HEK293 (cell line): ENCODE data around the gene OR4D6.

Experiments
- CTCF ChIA-PET: fragments of 350-600 bp; formaldehyde crosslinking; extraction: SDS; loops from one replicate; lab custom pipeline; 2021; ENCODE audit warnings: antibody characterized with exemption; lab: Yijun Ruan, JAX
- POLR2A ChIA-PET: fragments of 300-600 bp; formaldehyde crosslinking; extraction: SDS; loops from one replicate; lab custom pipeline; 2020; ENCODE audit warnings: antibody characterized with exemption, inconsistent platforms; lab: Yijun Ruan, JAX
- H3K27ac ChIP-seq: fragments of 200-500 bp; sonication (Bioruptor generic); 2 replicates; pipeline ENCODE4 v1.5.1; 2014; ENCODE audit warnings: low read depth, low read length, control low read depth, inconsistent platforms; ENCODE audit errors: extremely low read depth
- H3K36me3 ChIP-seq, 2 experiments: fragments of 200-500 bp in 1 of 2; sonication (Bioruptor generic) in 1 of 2; 1 replicate in 1 of 2; 2 replicates in 1 of 2; pipeline ENCODE4 v1.5.1; 2014 to 2017; ENCODE audit warnings: inconsistent platforms in 2 of 2, low read length in 2 of 2; ENCODE audit not compliant: control insufficient read depth in 2 of 2, insufficient read depth in 1 of 2
- H3K4me1 ChIP-seq: fragments of 200-500 bp; sonication (Bioruptor generic); 2 replicates; pipeline ENCODE4 v1.5.1; 2014; ENCODE audit warnings: mild to moderate bottlenecking, low read length, inconsistent platforms; ENCODE audit not compliant: control insufficient read depth, insufficient read depth
- H3K4me3 ChIP-seq: 2 replicates; pipeline ENCODE4 v1.5.1; 2011; ENCODE audit warnings: low read depth, mild to moderate bottlenecking, control low read depth, low read length, moderate library complexity
- H3K9me3 ChIP-seq: fragments of 200-500 bp; sonication (Bioruptor generic); 2 replicates; pipeline ENCODE4 v1.5.1; 2014; ENCODE audit warnings: low read depth, low read length, inconsistent platforms; ENCODE audit not compliant: control insufficient read depth, insufficient read depth
- BCL11A ChIP-seq: fragments of 450-650 bp; formaldehyde crosslinking; IDR thresholded peaks from 2 replicates; pipeline ENCODE4 v1.5.1; 2016; ENCODE audit warnings: low read depth, missing biosample characterization, missing genetic modification characterization
- BCL11B ChIP-seq: fragments of 450-650 bp; formaldehyde crosslinking; IDR thresholded peaks from 2 replicates; pipeline ENCODE4 v1.5.1; 2016; ENCODE audit warnings: low read depth, missing biosample characterization, missing genetic modification characterization
- GFI1B ChIP-seq: fragments of 450-650 bp; formaldehyde crosslinking; IDR thresholded peaks from 2 replicates; pipeline ENCODE4 v1.5.1; 2016; ENCODE audit warnings: missing biosample characterization, missing genetic modification characterization
- IKZF3 ChIP-seq: fragments of 450-650 bp; IDR thresholded peaks from 2 replicates; pipeline ENCODE4 v1.5.0; 2018; ENCODE audit warnings: missing biosample characterization, mild to moderate bottlenecking, missing genetic modification characterization, moderate library complexity
- KLF16 ChIP-seq: fragments of 450-650 bp; formaldehyde crosslinking; IDR thresholded peaks from 2 replicates; pipeline ENCODE4 v1.5.1; 2017; ENCODE audit warnings: missing biosample characterization, missing genetic modification characterization
- OVOL3 ChIP-seq: fragments of 450-650 bp; formaldehyde crosslinking; IDR thresholded peaks from 2 replicates; pipeline ENCODE4 v1.5.1; 2016; ENCODE audit warnings: missing biosample characterization, missing genetic modification characterization
- PRDM10 ChIP-seq: fragments of 450-650 bp; formaldehyde crosslinking; IDR thresholded peaks from 2 replicates; pipeline ENCODE4 v1.5.1; 2016; ENCODE audit warnings: missing biosample characterization, missing genetic modification characterization
- PRDM4 ChIP-seq: fragments of 450-650 bp; formaldehyde crosslinking; IDR thresholded peaks from 2 replicates; pipeline ENCODE4 v1.5.1; 2017; ENCODE audit warnings: missing biosample characterization, missing genetic modification characterization
- ZIC2 ChIP-seq: fragments of 450-650 bp; formaldehyde crosslinking; IDR thresholded peaks from 2 replicates; pipeline ENCODE4 v1.5.1; 2016; ENCODE audit warnings: missing biosample characterization, missing genetic modification characterization
- ZNF10 ChIP-seq: fragments of 450-650 bp; formaldehyde crosslinking; IDR thresholded peaks from 2 replicates; pipeline ENCODE4 v1.5.1; 2017; ENCODE audit warnings: missing biosample characterization, missing genetic modification characterization
- ZNF132 ChIP-seq: fragments of 450-650 bp; formaldehyde crosslinking; IDR thresholded peaks from 2 replicates; pipeline ENCODE4 v1.5.1; 2017; ENCODE audit warnings: missing biosample characterization, missing genetic modification characterization, borderline replicate concordance
- ZNF16 ChIP-seq: fragments of 450-650 bp; formaldehyde crosslinking; IDR thresholded peaks from 2 replicates; pipeline ENCODE4 v1.5.1; 2016; ENCODE audit warnings: low read depth, missing biosample characterization, missing genetic modification characterization
- ZNF169 ChIP-seq: fragments of 450-650 bp; formaldehyde crosslinking; IDR thresholded peaks from 2 replicates; pipeline ENCODE4 v1.5.1; 2016; ENCODE audit warnings: missing biosample characterization, missing genetic modification characterization
- ZNF214 ChIP-seq: fragments of 450-650 bp; formaldehyde crosslinking; IDR thresholded peaks from 2 replicates; pipeline ENCODE4 v1.5.1; 2017; ENCODE audit warnings: missing biosample characterization, mild to moderate bottlenecking, missing genetic modification characterization, borderline replicate concordance
- ZNF324 ChIP-seq: fragments of 450-650 bp; formaldehyde crosslinking; IDR thresholded peaks from 2 replicates; pipeline ENCODE4 v1.5.1; 2016; ENCODE audit warnings: missing biosample characterization, missing genetic modification characterization
- ZNF394 ChIP-seq: fragments of 450-650 bp; formaldehyde crosslinking; IDR thresholded peaks from 2 replicates; pipeline ENCODE4 v1.5.1; 2016; ENCODE audit warnings: missing biosample characterization, missing genetic modification characterization, mild to moderate bottlenecking, moderate library complexity, borderline replicate concordance
- ZNF48 ChIP-seq: fragments of 450-650 bp; formaldehyde crosslinking; IDR thresholded peaks from 2 replicates; pipeline ENCODE4 v1.5.1; 2016; ENCODE audit warnings: missing biosample characterization, missing genetic modification characterization
- ZNF521 ChIP-seq: fragments of 450-650 bp; formaldehyde crosslinking; IDR thresholded peaks from 2 replicates; pipeline ENCODE4 v1.5.1; 2017; ENCODE audit warnings: missing biosample characterization, mild to moderate bottlenecking, missing genetic modification characterization
- ZNF555 ChIP-seq: fragments of 450-650 bp; formaldehyde crosslinking; conservative IDR thresholded peaks from 2 replicates; pipeline ENCODE4 v1.5.1; 2017; ENCODE audit warnings: missing biosample characterization, mild to moderate bottlenecking, missing genetic modification characterization, inconsistent platforms
- ZNF560 ChIP-seq: fragments of 450-650 bp; formaldehyde crosslinking; IDR thresholded peaks from 2 replicates; pipeline ENCODE4 v1.5.1; 2017; ENCODE audit warnings: missing biosample characterization, missing genetic modification characterization, borderline replicate concordance
- ZNF747 ChIP-seq: fragments of 450-650 bp; formaldehyde crosslinking; IDR thresholded peaks from 2 replicates; pipeline ENCODE4 v1.5.1; 2016; ENCODE audit warnings: missing biosample characterization, missing genetic modification characterization
- ZSCAN4 ChIP-seq: fragments of 450-650 bp; formaldehyde crosslinking; IDR thresholded peaks from 2 replicates; pipeline ENCODE4 v1.5.1; 2017; ENCODE audit warnings: missing biosample characterization, missing genetic modification characterization
- ZSCAN5A ChIP-seq: fragments of 450-650 bp; formaldehyde crosslinking; IDR thresholded peaks from 2 replicates; pipeline ENCODE4 v1.5.1; 2016; ENCODE audit warnings: missing biosample characterization, missing genetic modification characterization

OR4D6 gene

GRCh38 chr11:59463190-59463641, 6.5 kb downstream of the OR4D6 start:
- H3K9me3 ChIP-seq: no peaks in the 10 kb centered on the region
- no peaks in the 10 kb centered on the region for H3K4me1 ChIP-seq
- H3K27ac ChIP-seq: no peak overlapping the region
- H3K36me3 ChIP-seq: no peaks in the 10 kb centered on the region
- no peak overlapping the region for H3K4me3 ChIP-seq
- POLR2A ChIA-PET: no interaction called here
- CTCF ChIA-PET: interaction anchor here (0.6 kb wide), 1 partner anchor 10 kb away, joined by 3 read pairs; no protein-coding TSS in a partner anchor
- no peak for TF ChIP-seq ZNF169 (tag by site-specific recombination)
- no peak for TF ChIP-seq ZSCAN5A (tag by site-specific recombination)
- no peak for TF ChIP-seq BCL11B
- no peak for TF ChIP-seq OVOL3 (tag by site-specific recombination)
- TF ChIP-seq PRDM10 (tag by site-specific recombination): 0 out of 2 replicates have a peak, but pooled peaks have one; percentile 27
- TF ChIP-seq ZNF521 (tag by site-specific recombination): no peak
- no peak for TF ChIP-seq ZIC2 (tag by site-specific recombination)

- no peak within 1 kb of the TSS for H3K4me3 ChIP-seq
- H3K36me3 ChIP-seq: no peaks in the 10 kb centered on the region
- H3K4me1 ChIP-seq: no peaks in the 10 kb centered on the region
- ChIA-PET CTCF (no interaction called here), POLR2A (no interaction called here)
- no peaks in the 10 kb centered on the region for H3K9me3 ChIP-seq
- no peak within 1 kb of the TSS for H3K27ac ChIP-seq
- TF ChIP-seq ZNF214 (tag by site-specific recombination) (no peak), ZNF324 (tag by site-specific recombination) (no peak), ZNF132 (tag by site-specific recombination) (no peak), ZSCAN4 (tag by site-specific recombination) (no peak), ZNF747 (no peak), KLF16 (tag by site-specific recombination) (no peak), GFI1B (no peak), ZNF560 (tag by site-specific recombination) (no peak), ZNF394 (tag by site-specific recombination) (no peak), ZNF16 (no peak), ZNF555 (tag by site-specific recombination) (no peak), PRDM4 (tag by site-specific recombination) (no peak), BCL11A (no peak), ZNF10 (tag by site-specific recombination) (no peak), ZNF48 (no peak), IKZF3 (tag by site-specific recombination) (no peak)
Observed at GRCh38 chr11:59473015-59473414, 16.3 kb downstream of the OR4D6 start, which contains the start of gene OR4D10. TSS of gene OR4D10 (plus strand) at chr11:59473315. CDS start at chr11:59477430, 4,115 bp downstream.
